Fibroblast of upper back skin (primary cell): ENCODE data around the gene PLEKHA1.

Experiments used
- DNase-seq: peaks from one replicate; pipeline ENCODE4 v3.0.0-alpha.2; 2013

PLEKHA1 gene

GRCh38 chr10:122379537-122379936 is 5.0 kb downstream of the PLEKHA1 start:
- no peak for DNase-seq

DNA sequence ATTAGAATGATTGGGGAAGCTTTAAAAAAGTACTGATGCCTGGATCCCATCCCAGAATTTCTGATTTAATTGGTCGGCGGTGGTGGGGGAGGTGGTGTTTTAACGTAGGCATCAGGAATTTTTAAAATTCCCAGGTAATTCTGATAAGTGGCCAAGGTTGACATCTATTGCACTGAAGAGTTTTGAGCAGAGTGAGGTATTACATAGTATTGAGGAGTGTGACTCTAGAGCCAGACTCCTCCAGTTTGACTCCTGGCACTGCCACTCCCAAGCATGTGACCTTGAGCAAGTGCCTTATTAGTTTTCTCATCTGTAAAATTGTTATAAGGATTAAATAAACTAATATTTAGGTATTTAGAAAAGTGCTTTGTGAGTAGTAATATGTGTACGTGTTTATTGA is 6.2 kb downstream of the PLEKHA1 start:
- DNase-seq: no peak

DNA sequence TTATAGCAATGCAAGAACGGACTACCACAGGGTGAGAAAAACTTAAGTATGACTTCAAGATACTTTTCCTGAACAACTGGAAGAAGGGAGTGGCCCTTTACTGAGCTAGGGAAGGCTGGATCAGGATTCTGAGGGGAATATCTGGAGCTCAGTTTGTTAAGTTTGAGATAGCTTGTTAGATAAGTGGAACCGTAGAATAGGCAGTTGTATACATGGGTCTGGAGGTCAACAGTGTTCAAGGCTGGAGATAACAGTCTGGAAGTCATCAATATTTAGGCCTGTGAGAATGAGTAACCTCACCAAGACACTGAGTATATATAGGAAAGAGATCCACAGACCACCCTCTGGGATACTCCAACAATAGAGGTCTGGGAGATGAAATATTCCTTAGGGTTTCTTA is 7.2 kb downstream of the PLEKHA1 start:
- no peak for DNase-seq

GRCh38 chr10:122386514-122386913 is 12.0 kb downstream of the PLEKHA1 start:
- DNase-seq: no peak

- DNase-seq: no peak
These were observed 13.1 kb downstream of the PLEKHA1 start for GRCh38 chr10:122387572-122387971.

DNA sequence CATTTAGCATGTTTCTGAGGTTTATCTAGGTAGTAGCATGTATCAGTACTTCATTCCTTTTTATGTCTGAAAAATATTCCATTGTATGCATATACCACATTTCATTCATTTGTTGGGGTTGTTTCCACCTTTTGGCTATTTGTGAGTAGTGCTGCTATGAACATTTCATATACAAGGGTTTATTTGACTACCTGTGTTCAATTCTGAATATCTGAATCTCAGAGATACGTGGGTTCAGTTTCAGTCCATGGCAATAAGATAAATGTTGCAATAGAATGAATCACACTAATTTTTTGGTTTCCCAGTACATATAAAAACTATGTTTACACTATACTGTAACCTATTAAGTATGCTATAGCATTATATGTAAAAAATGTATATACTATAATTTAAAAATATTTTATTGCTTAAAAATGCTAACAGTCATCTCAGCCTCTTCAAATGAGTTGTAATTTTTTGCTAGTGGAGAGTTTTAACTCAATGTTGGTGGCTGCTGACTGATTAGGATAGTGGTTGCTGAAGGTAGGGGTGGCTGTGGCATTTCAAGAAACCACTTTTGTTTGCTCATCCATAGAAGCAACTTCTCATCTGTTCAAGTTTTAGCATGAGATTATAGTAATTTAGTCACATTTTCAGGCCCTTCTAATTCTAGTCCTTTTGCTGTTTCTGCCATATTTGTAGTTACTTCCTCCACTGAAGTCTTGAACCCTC is 13.9 kb downstream of the PLEKHA1 start:
- no peak for DNase-seq

- no peak for DNase-seq
These were observed 15.8 kb downstream of the PLEKHA1 start for GRCh38 chr10:122390271-122390670.

DNA sequence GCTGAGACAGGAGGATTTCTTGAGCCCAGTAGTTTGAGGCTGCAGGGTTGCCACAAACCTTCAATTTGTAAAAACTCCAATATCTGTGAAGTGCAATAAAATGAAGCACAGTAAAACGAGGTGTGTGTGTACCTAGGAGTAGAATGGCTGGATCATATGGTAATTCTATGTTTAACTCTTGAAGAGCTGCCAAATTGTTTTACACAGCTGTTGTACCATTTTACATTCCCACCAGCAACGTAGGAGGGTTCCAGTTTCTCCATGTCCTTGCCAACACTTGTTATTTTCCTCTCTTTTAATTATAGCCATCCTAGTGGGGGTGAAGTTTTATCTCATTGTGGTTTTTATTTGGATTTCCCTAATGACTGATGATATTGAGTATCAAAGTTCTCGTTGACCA is 16.2 kb downstream of the PLEKHA1 start:
- DNase-seq: no peak

- no peak for DNase-seq
These were observed 17.4 kb downstream of the PLEKHA1 start for GRCh38 chr10:122391875-122392274.

DNA sequence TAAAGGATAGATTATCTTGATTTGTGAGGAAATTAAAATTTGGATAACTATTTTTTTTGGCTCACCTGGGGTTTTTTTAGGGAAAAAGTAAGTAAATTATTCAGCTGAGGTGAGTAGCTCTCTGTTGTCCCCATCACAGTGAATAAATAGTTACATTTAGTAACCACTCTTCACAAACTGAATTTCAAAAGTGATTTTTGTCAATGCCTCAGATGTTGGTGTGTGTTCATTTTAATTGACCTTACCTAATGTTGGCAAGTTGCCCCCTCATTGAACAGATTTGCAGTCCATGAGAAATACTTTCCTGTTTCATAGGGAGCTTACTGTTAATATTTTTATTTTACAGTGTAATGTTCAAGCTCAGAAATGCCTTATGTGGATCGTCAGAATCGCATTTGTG is 18.3 kb downstream of the PLEKHA1 start:
- DNase-seq: no peak

DNA sequence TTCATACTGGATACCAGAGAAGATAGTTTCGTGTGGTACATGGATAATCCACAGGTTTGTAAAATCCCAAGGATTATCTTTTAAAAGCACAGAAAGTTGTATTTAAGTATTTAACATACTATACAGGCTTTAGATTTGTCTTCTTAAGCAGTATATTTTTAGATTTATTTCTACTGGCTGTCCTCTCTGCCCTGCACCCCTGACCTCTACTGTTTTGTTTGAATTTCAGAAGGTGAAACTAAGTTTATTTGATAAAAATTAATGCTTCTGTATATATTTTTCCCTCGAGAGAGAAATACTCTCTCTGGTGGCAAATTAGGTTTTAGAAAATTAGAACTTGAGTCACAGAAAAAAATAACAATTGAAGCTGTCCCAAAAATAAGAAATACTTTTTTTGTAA is 18.8 kb downstream of the PLEKHA1 start:
- no peak for DNase-seq

GRCh38 chr10:122402548-122403131 is 28.1 kb downstream of the PLEKHA1 start:
- no peak for DNase-seq

DNA sequence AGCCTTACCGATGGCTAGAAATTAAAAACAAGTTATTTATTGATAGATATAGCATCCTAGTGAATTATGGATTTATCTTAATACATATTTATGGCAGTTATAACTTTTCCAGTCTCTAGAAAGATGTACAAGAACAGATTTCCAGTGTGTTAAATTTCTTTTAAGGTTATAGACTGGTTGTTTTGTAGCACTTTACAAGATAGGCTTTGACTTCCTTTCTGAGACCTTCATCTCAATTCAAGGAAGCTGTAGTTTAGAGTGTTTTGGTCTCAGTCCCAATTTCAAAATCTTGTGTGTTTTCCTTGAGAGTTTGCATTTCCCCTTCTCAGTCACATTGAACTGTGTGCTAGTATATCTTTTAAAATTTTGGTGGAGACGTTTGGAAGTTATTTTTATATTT is 30.1 kb downstream of the PLEKHA1 start:
- no peak for DNase-seq

GRCh38 chr10:122407375-122408125 is 33.0 kb downstream of the PLEKHA1 start:
- DNase-seq: peak; percentile 8

- no peak for DNase-seq
These were observed 38.8 kb downstream of the PLEKHA1 start for GRCh38 chr10:122413327-122413726.

DNA sequence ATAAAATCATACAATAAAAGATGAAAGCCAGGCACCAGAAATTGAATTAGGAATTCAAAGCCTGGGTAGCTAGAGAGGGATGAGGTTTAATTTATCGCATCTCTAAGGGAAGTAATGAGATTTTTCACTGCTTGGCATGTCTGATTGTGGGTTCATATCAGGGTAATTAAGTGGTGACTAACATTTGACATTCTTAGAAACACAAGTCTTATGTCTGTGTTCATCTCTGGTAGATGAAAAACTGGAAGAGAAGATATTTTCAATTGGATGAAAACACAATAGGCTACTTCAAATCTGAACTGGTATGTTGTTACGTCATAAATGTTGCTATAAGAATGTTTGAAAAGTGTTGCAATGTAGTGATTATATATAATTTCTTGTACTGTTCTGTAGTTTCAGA is 43.2 kb downstream of the PLEKHA1 start:
- DNase-seq: peak; percentile 45

- peak; percentile 12 for DNase-seq
These were observed 44.5 kb downstream of the PLEKHA1 start for GRCh38 chr10:122419016-122419415.

GRCh38 chr10:122419876-122420623 is 45.5 kb downstream of the PLEKHA1 start:
- peak; percentile 93 for DNase-seq

GRCh38 chr10:122420624-122421007 is 46.1 kb downstream of the PLEKHA1 start:
- peak; percentile 15 for DNase-seq

- peak; percentile 33 for DNase-seq
These were observed 46.6 kb downstream of the PLEKHA1 start for GRCh38 chr10:122421054-122421625.

GRCh38 chr10:122421742-122422141 is 47.2 kb downstream of the PLEKHA1 start:
- DNase-seq: no peak

- no peak for DNase-seq
These were observed 47.9 kb downstream of the PLEKHA1 start for GRCh38 chr10:122422266-122422989.
